Breast epithelium (tissue), 4 donors: Measurements from ENCODE around the gene PDE7B. TPM values are rescaled to one million over a fixed set of nuclear protein-coding genes. Genes with fewer than 3 reads are reported as not detected.

Experiments
- DNase-seq, 2 donors: peaks; one replicate each; pipeline ENCODE4 v3.0.0-alpha.2; 2019; ENCODE audit warnings: low spot score in 2 of 2
- H3K27ac ChIP-seq, 2 donors: fragments of 200-600 bp; sonication (generic) in 1 of 2; one replicate each; pipeline ENCODE4 v1.5.1; 2016 to 2019; ENCODE audit warnings: mild to moderate bottlenecking in 1 of 2
- H3K27me3 ChIP-seq, 2 donors: fragments of 200-600 bp; sonication (generic) in 1 of 2; one replicate each; pipeline versions ENCODE4 v1.5.1 to v1.6.0; 2017 to 2019; ENCODE audit warnings: control low read depth in 1 of 2, mild to moderate bottlenecking in 1 of 2
- H3K36me3 ChIP-seq: fragments of 200-600 bp; one replicate; pipeline ENCODE4 v1.5.1; 2019
- H3K4me1 ChIP-seq, 2 donors: fragments of 200-600 bp; sonication (generic); one replicate each; pipeline ENCODE4 v1.5.1; 2016 to 2019; ENCODE audit warnings: control low read depth in 1 of 2
- H3K4me3 ChIP-seq, 3 donors: fragments of 200-600 bp; sonication (generic); 1 replicate in 2 of 3; 2 replicates in 1 of 3; pipeline ENCODE4 v1.5.1; 2016 to 2019; ENCODE audit warnings: mild to moderate bottlenecking in 3 of 3, moderate library complexity in 2 of 3
- H3K9me3 ChIP-seq, 2 donors: fragments of 200-600 bp; sonication (generic) in 1 of 2; one replicate each; pipeline ENCODE4 v1.5.1; 2016 to 2019; ENCODE audit warnings: control low read depth in 1 of 2
- POLR2A ChIP-seq: fragments of 450-650 bp; IDR thresholded peaks from one replicate; pipeline ENCODE4 v1.6.1; 2016; ENCODE audit warnings: antibody characterized with exemption, mild to moderate bottlenecking, moderate library complexity
- POLR2AphosphoS5 ChIP-seq, 3 donors: sonication (generic); formaldehyde crosslinking; IDR thresholded peaks; one replicate each; pipeline ENCODE4 v1.6.1; 2017; ENCODE audit warnings: antibody characterized with exemption in 3 of 3
- intact Hi-C: fragments of 100-400 bp; cut with DNase I; formaldehyde crosslinking; loops from one replicate; pipeline ENCODE4 v1.15.1; 2023; ENCODE audit warnings: low total_unique reads
- total RNA-seq, 3 donors: library from RNA; depleted of rRNA; stranded (reverse); fragments of >200 nt; gene quantifications; one replicate each; pipeline ENCODE4 v1.1.0, GENCODE V29; 2016
- TF ChIP-seq, protein P1 (sequence below), 3 donors: fragments of 450-650 bp; IDR thresholded peaks; one replicate each; pipeline ENCODE4 v1.5.1; 2016 to 2017; ENCODE audit warnings: antibody characterized with exemption in 3 of 3, mild to moderate bottlenecking in 3 of 3, moderate library complexity in 3 of 3

Gene PDE7B
- total RNA-seq, 3 donors from 2014 or later, result 3.4 to 5.2 (median 5.1) TPM

DNA sequence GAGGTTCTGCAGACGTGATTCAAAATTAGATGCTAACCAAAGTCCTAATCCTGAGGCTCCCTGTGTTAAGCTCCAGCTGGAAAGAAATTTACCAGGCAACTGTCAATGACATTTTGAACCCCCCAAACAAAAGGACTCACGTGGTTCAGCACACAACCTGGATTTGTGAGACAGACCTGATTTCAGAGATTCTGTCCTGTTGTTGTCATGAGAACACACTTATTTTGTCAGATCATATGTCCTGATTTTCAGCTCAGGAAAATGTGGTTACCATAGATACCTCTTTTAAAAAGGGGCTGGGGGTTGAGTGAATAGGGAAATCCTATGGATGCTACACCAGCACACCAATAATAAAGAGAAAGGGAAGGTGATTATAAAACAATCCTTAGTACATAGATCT, 337.0 kb downstream of the PDE7B start:
- no peaks in the 10 kb centered on the region for H3K27me3 ChIP-seq
- H3K9me3 ChIP-seq, result no peaks in the 10 kb centered on the region
- no peaks in the 10 kb centered on the region for H3K36me3 ChIP-seq
- intact Hi-C loops, result no loop called here
- no peaks in the 10 kb centered on the region for H3K4me1 ChIP-seq
- TF ChIP-seq POLR2A (no peak), POLR2AphosphoS5 (IDR thresholded peaks at IDR 0.05) (no peak)
- TF ChIP-seq, protein P1, sequence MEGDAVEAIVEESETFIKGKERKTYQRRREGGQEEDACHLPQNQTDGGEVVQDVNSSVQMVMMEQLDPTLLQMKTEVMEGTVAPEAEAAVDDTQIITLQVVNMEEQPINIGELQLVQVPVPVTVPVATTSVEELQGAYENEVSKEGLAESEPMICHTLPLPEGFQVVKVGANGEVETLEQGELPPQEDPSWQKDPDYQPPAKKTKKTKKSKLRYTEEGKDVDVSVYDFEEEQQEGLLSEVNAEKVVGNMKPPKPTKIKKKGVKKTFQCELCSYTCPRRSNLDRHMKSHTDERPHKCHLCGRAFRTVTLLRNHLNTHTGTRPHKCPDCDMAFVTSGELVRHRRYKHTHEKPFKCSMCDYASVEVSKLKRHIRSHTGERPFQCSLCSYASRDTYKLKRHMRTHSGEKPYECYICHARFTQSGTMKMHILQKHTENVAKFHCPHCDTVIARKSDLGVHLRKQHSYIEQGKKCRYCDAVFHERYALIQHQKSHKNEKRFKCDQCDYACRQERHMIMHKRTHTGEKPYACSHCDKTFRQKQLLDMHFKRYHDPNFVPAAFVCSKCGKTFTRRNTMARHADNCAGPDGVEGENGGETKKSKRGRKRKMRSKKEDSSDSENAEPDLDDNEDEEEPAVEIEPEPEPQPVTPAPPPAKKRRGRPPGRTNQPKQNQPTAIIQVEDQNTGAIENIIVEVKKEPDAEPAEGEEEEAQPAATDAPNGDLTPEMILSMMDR (IDR thresholded peaks at IDR 0.05), result no peak
- H3K27ac ChIP-seq, result no peak overlapping the region
- no peak overlapping the region for H3K4me3 ChIP-seq
- no peak for DNase-seq

DNA sequence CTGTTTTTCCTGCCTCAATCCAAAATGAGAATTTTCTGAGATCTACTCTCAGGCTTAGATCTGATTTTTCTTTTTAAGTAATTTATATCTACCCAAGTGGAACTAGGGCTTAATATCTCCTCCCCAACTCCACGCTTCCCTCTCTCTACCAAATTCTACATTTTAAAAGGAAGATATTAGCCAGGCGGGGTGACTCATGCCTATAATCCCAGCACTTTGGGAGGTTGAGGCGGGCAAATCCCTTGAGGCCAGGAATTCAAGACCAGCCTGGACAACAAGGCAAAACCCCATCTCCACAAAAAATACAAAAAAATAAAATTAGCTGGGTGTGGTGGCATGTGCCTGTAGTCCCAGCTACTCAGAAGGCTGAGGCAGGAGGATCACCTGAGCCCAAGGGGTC, 337.6 kb downstream of the PDE7B start:
- DNase-seq, result no peak
- Histone ChIP-seq H3K36me3 (no peaks in the 10 kb centered on the region), H3K27me3 (no peaks in the 10 kb centered on the region), H3K9me3 (no peaks in the 10 kb centered on the region), H3K27ac (no peak overlapping the region), H3K4me3 (no peak overlapping the region), H3K4me1 (no peaks in the 10 kb centered on the region)
- intact Hi-C loops, result no loop called here
- TF ChIP-seq, protein P1 (IDR thresholded peaks at IDR 0.05), result no peak
- TF ChIP-seq POLR2AphosphoS5 (IDR thresholded peaks at IDR 0.05), result no peak
- no peak for TF ChIP-seq POLR2A

DNA sequence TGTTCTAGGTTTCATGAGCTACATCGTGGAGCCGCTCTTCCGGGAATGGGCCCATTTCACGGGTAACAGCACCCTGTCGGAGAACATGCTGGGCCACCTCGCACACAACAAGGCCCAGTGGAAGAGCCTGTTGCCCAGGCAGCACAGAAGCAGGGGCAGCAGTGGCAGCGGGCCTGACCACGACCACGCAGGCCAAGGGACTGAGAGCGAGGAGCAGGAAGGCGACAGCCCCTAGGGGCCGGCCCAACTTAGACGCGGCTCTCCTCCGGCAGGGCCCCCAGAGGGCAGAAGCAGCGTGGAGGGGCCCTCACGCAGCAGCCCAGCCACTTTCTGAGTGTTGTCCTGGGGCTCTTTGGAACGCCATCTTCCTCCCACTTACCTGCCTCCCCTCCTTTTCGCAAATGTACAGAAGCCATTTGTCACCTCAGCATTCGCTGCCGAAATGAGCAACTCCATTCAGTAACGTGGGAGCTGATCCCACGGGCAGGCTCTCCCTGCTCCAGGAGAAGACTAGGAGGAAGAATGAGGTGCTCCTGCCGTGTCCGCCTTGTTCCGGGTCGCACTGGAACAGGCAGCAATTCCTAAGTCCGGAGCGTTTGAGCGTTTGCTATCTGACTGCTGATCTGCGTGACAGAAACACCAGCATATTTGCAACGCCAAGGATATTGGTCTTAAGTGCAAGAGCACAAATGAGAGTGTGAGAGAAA, 340.3 kb downstream of the PDE7B start:
- Histone ChIP-seq H3K36me3 (no peaks in the 10 kb centered on the region), H3K9me3 (no peaks in the 10 kb centered on the region), H3K4me3 (no peak overlapping the region), H3K27me3 (no peaks in the 10 kb centered on the region), H3K27ac (no peak overlapping the region), H3K4me1 (no peaks in the 10 kb centered on the region)
- intact Hi-C loops, result no loop called here
- TF ChIP-seq POLR2AphosphoS5 (IDR thresholded peaks at IDR 0.05), result no peak
- no peak for TF ChIP-seq POLR2A
- TF ChIP-seq, protein P1 (IDR thresholded peaks at IDR 0.05), result no peak
- DNase-seq, result no peak

DNA sequence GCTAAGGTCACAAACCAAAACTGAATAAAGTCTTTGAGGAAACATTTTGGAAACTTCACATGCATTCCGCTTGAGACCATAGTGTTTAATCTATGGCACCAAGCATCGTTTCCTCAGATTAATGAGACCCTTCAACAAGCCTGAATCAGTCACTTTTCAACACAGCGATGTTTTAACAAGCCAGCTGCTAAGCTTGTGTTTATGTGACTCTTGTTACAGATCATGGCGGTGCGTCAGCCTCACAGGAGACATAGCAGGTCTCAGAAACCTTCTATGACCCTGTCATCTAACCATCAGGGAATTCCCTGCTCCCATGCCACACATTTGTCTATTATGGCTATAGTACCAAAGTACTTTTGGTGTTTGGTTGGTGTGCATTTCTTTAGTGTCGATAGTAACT, 341.4 kb downstream of the PDE7B start:
- Histone ChIP-seq H3K27ac (no peak overlapping the region), H3K36me3 (no peaks in the 10 kb centered on the region), H3K4me3 (no peak overlapping the region), H3K4me1 (no peaks in the 10 kb centered on the region), H3K9me3 (no peaks in the 10 kb centered on the region), H3K27me3 (no peaks in the 10 kb centered on the region)
- intact Hi-C loops, result no loop called here
- TF ChIP-seq POLR2AphosphoS5 (IDR thresholded peaks at IDR 0.05) (no peak), POLR2A (no peak)
- TF ChIP-seq, protein P1 (IDR thresholded peaks at IDR 0.05), result no peak
- no peak for DNase-seq

DNA sequence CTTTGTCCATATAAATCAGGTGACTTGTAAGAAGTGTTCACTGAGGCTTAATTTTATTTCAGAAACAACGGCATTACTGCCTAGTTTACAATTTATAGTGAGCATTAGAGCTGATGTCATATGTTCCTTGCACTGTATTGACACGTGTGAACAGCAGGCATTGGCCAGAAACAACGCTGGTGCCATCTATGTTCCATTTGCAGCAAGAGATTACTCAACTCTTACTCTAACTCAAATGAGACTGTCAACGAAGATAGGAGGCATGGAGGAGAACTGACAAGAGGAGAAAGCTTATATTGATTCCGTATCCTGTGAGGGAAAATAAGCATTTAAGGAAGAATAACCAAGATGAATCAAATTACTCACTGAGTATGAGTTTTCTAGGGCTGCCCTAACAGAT, 350.2 kb downstream of the PDE7B start:
- no peaks in the 10 kb centered on the region for H3K36me3 ChIP-seq
- no peak for DNase-seq
- no peaks in the 10 kb centered on the region for H3K27me3 ChIP-seq
- intact Hi-C loops, result no loop called here
- H3K4me1 ChIP-seq, result no peaks in the 10 kb centered on the region
- no peaks in the 10 kb centered on the region for H3K9me3 ChIP-seq
- H3K27ac ChIP-seq, result no peak overlapping the region
- H3K4me3 ChIP-seq, result no peak overlapping the region
- TF ChIP-seq POLR2AphosphoS5 (IDR thresholded peaks at IDR 0.05), result no peak

DNA sequence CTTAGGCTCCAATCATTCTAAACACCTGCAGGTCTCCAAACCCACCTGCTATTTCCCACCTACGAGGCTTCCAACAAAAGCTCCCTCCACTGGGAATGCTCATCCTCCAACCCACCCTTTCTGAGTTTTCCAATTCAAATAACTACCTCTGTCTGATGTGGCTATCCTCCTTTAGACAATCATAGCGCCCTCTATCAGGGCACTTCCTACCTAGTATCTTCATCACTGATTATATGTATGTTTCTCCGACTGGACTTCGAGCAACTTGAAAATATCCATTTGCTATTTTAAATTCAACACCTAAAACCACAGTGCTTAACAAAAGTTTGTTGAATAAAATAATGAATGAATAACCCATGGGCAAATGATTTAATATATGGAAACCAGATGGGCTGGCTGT, 357.3 kb downstream of the PDE7B start:
- H3K27me3 ChIP-seq, result no peaks in the 10 kb centered on the region
- no peaks in the 10 kb centered on the region for H3K36me3 ChIP-seq
- H3K9me3 ChIP-seq, result no peaks in the 10 kb centered on the region
- no peak for DNase-seq
- no peaks in the 10 kb centered on the region for H3K4me1 ChIP-seq
- intact Hi-C loops, result no loop called here
- no peak overlapping the region for H3K4me3 ChIP-seq
- H3K27ac ChIP-seq, result no peak overlapping the region
- TF ChIP-seq POLR2A (no peak), POLR2AphosphoS5 (IDR thresholded peaks at IDR 0.05) (no peak)
- TF ChIP-seq, protein P1 (IDR thresholded peaks at IDR 0.05), result no peak
